ENCODE data around the gene TCEA3.

TCEA3 gene

DNA sequence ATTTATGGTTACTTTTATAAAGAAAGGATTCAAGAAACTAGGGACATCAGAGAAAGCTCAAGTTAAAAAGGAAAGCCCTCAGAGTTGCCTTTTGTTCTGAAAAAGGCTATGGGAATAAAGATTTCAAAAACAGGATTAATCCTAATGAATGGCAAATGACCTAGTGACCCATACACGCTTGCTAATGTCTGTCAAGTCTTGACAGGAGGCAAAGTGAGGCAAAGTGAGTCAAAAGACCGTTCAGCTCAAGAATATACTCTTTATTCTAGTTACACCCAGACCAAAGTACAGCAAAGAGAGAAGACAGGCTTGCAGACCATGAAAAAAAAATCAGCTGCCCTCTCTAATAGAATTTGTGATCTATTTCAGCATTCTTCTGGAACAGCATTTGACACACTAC is 58.4 kb downstream of the TCEA3 start:
- DNase-seq, result no peak

DNA sequence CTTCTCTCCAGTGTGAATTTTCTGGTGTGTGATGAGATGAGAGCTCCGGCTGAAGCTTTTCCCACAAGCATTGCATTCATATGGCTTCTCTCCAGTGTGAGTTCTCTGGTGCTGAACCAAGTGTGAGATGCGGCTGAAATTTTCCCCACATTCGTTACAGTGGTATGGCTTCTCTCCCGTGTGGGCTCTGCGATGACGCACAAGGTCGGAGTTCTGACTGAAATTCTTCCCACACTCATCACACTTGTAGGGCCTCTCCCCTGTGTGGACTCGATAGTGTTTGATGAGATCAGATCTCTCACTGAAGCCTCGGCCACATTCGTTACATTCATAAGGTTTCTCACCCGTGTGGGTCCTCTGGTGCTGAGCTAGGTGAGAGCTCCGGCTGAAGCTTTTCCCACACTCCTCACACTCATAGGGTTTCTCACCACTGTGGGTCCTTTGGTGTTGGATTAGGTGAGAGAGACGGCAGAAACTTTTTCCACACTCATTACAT is 62.3 kb downstream of the TCEA3 start:
- no peak for DNase-seq

DNA sequence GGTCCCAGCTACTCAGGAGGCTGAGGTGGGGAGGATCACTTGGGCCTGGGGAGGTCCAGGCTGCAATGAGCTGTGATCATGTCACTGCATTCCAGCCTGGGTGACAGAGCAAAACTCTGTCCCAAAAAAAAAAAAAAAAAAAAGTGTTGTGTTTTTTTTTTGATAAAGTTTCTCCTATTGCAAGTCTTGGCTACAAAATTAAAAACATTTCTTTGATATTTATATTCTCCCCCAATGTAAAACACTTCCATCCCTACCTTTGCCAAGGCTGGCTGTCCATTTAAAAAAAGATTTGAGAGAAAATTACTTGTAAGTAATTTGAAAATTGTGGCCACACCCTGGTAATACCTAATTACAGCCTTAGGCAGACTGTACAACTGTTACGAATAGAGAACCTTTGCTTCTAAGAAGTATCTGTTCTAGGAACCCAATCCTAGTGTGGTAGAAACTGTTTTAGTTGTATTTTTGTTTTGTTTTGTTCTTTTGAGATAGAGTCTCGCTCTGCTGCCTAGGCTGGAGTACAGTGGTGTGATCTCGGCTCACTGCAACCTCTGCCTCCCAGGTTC is 66.2 kb downstream of the TCEA3 start:
- no peak for DNase-seq

DNA sequence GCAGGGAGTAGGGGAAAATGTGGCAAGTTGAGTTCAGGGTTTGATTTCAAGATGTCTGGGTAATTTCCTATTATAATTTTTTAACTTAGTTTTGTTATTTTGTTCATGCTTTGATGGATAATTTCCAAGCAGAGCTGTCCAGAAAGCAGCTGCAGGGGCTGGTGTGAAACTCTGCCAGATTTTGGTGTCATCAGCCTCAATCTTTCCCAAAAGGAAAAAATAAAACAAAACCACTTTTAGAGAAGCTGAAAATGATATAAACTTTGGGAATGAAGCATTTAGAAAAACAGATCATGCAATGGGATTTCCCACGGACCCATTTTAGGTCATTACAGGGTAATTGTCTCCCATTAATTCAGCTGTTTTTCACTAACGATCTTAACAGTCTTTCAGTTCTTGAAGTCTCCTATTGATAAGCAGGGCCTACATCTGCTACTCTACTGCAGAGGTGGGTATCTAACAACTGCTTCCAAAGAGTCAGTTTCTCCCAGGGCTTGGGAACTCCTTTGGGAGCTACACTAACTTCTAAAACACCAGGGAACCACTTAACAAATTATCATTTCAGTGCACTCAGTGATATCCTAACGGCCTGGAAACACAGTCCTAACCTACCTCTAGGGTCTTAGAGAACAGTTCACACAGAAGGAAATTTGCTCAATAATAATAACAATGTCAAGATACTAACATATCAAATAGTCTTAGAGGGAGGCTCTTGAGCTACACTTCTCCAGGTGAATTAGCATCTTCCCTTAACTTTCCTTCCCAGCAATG is 67.2 kb downstream of the TCEA3 start:
- DNase-seq, result no peak

DNA sequence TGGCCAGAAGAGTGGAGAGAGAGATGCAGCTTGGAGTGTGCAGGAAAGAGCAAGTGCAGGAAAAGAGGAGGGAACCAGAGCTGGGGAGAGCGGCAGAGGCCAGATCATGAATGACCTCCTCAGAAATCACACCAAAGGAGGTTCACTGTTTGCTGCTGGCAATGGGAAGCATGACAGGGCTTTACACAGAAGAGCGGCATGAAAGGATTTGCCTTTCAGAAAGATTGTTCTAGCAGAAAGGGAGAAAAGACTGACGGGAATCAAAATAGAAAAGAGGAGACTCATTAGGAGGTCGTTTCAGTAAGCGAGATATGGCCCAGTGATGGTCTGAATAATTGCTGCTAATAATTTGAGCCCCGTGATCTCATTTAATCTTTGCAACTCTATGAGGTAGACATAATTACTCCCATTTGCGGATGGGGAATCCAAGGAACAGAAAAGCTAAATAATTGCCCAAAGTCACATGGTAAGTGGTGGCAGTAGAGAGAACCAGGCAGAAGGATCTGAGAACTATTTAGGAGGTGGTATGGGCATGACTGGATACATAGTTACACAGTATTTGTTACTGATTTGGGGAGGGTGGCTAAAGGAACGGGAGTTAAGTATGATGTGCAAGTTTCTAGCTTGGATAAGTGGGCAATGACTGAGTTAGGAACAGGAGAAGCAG is 67.9 kb downstream of the TCEA3 start:
- DNase-seq, result no peak

DNA sequence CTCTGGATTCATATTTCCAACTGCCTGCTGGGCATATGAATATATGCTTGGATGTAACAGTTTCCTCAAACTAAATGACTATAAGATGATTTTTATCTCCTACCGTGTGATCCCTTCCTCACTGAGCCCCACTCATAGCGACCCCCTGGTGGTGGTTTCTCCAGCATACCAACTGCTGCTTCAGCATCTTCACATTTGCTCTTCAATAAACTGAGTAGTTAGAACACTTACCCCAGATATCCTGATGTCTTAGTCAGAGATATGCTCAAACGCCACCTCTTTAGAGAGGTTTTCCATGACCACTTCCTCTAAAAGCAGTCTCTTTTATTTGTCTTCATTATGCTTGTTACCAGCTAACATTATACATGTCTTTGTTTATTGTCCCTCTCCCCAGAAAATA is 70.3 kb downstream of the TCEA3 start:
- DNase-seq, result no peak

DNA sequence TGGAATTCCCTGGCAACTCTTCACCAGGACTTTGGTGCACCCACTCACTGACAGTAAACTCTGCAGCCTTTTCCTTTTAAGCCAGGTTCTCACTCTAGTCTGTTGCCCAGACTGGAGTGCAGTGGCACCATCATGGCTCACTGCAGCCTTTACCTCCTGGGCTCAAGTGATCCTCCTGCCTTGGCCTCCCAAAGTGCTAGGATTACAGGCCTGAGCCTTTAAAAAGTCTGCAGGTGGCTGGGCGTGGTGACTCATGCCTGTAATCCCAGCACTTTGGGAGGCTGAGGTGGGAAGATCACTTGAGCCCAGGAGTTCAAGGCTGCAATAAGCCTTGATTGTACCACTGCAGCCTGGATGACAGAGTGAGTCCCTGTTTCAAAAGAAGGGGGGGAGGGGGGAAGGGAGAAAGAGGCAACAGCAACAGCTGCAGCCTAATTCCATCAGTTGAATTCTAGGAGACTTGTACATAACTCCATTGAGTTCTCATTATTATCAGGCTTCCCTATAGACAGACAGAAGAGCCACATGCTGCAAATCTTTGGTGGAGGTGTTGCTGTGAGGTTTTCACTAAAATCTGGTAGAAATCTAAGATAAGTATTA is 72.4 kb downstream of the TCEA3 start:
- DNase-seq, result no peak

DNA sequence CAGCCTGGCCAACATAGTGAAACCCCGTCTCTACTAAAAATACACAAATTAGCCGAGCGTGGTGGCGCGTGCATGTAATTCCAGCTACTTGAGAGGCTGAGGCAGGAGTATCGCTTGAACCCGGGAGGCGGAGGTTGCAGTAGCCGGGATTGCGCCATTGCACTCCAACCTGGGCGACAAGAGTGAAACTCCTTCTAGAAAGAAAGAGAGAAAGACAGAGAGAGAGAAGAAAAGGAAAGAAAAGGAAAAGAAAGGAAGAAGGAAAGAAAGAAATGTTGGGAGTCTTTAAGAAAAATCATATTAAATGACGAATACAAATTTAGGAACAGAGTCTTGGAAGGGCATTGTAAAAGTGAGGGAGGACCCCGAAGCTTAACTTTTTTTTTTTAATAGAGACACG is 78.6 kb downstream of the TCEA3 start:
- DNase-seq, result no peak

DNA sequence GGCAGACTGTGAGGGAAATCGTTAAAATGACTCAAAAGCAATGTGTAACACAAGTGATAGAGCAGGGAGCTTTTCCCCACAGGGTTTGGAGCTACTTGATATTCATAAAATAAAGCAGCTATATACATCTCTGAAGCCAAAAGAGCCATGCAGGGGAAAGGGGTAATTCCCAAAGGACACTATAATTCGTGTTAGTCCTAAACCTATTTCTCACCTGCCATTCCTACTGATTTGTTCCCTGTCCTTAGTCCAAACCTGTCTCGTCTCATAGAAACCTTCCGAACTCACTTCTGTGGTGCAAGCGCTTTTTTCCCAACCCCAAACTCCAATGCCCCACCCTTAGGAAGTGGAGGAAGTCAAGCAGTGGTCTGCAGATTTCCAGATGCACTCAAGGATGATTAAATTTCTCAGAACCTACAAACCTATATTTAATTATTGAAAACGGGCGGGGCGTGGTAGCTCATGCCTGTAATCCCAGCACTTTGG is 79.5 kb downstream of the TCEA3 start:
- DNase-seq, result no peak

DNA sequence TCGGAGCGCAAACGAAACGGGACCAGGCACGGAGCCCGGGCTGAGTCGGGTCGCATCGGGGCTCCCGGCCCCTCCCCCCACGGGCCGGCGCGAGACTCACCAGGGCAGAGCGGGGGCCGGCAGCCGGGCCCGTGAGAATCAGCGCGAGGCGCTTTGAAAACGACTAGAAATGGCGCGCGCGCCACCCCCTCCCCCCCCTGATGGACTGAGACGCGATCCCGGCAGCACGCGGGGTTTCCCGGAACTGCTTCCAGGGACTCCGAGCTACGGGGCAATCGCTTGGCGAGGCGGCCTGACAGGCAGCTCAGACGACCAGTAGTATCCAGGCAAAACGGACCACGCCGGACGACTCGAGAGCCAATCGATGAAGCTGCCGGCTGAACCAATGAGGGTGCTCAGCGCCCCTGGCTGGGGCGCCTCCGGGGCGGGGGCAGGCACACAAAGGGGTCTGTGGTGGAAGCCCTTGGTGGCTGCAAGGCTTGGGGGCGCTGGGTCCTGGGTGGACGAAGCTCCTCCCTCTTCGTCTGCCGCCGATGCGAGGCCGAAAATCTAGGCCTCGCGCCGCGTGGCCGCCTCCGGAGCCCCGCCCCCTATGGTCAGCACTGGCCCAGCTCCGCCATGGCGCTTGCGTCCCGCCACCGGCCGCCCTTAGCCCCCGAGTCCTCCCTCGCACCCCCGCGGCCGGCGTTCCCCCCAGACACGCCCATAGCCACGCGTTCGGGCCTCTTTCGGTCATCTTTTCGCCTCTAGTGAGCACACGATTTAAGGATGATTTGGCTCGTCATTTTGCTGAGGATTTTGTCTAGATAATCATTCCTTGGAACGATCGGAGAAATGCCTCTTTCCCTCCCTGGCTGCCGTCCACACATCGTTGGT is 80.2 kb downstream of the TCEA3 start, which contains the start of gene HNRNPR:
Gene HNRNPR (minus strand): TSS at position 174 of the 876 bp plus-strand sequence. CDS start 3,276 bp downstream, outside the sequence.
- DNase-seq, result peak; percentile 98

DNA sequence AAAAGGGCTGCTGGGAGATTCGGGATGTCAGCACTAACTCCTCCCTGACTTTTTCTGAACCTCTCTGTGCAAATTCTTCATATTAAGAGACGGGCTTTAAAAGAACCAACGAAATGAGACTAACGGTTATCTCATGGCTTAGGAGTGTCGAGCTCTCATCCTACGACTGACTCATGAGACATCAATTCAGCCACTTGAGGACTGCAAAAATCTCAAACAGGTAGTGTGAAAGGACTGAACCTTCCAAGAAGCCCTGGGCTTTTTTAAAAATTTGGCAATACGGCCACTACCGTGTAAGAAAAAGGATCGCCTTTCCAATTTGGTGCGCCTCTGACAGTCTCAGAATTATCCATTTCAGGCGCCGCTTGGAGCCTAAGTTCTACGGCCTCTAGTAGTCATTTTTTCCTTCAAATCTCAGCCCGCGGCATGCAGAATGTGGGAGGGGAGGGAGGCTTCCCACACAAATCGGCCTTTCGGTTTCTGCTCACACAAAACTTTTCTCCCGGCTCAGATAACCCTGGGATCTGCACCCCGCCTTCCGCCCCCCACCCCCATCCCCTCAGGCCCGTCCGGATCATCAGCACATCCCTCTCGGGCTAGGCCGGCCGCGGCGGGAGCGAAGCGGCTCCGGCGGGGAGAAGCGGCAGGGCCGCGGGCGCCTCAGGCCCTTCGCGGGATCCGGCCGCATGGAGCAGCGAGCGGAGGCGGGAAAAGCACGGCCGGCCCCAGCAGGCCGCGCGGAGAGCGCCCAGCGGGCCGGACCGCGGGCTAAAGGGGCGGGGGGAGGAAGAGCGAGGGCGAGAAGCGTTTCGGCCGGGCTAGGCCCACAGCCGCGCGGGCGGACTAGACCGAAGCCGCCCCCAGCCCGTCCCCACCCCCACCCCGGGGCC is 81.1 kb downstream of the TCEA3 start:
- DNase-seq, result no peak

DNA sequence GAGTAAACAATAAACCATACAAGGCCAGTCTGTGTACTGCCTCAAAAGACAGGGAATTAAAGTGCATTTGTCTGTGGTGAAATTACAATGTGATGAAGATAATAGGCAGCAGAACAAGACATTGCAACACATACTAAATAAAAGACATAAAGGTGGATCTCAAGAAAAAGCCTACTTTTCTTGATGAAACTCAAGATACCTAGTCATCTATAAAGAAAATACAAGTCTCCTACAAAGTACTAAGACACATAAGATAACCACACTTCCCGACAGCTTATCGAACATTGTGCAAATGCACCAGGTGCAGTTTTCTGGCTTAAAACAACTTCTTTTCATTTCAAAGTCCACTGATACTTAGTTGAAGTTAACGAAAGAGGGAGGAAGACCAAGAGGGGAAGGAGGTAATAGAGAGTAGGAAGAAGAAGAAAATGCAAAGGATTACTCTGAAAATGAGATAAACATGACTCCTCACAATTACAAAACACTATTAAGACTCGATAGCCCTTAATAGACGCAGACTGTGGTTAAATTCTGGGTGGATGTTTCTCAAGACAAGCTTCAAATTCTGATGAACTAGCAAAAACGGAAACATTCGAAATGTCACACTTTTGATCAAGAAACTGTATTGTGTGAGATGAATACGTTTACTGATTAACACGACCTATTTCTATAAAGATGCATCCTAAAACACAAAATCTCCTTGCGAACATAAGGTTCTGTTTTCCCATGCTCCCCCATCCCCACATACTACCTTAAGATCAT is 82.4 kb downstream of the TCEA3 start:
- DNase-seq, result no peak

DNA sequence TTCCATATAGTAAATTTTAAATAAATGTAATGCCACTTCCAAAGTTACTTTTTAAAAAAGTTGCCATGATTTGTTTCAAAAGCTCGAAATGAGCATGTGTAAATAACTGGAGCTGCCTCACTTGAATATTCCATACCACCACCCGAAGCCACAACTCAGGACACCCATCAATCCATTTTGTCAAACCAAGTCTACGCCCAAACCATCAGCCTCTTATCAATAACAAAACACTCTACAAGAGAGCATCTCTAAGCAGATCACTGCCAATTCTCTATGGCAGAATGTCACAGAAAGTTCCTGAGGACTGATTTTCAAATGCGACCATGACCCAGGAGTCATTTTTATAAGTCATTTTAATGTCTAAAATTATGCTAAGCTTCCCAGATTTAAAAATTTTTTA is 84.9 kb downstream of the TCEA3 start:
- DNase-seq, result no peak

DNA sequence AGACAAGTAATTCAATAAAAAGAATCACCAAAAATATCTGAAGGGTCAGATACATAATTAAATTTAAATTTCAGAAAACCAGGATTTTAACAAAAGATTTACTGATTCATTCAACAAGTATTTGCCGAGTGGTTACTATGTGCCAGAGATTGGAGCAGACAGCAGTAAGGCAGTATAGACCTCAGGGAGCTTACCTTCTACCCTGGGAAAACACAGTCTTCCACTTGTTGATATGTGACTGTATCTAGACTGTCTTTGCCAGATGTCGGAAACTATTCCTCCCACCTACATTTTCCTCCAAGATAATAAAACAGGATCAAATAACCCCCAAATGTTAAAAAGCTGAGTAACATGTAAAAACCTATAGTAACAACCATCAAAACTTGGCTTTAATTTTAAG is 86.7 kb downstream of the TCEA3 start:
- DNase-seq, result no peak

DNA sequence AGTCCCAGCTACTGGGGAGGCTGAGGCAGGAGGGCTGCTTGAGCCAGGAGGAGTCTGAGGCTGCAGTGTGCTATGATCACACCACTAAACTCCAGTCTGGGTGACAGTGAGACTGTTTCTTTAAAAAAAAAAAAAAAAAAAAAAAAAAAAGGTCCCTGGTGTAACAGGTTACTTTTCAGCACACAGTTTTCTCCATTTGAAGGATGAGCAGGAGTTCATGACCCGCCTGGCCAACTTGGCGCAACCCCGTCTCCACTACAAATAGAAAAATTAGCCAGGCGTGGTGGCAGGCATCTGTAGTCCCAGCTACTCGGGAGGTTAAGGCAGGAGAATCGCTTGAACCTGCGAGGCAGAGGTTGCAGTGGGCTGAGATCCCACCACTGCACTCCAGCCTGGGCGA is 92.8 kb downstream of the TCEA3 start:
- no peak for DNase-seq
